Liver (tissue), 3 donors: ENCODE results near the gene TEX36.
"Not testable (repeated sequence)": the region's sequence is repeated elsewhere in the genome, so short reads cannot be mapped to it uniquely, and the experiment has no call there.

Source experiments
- GABPA ChIP-seq, 2 donors: IDR thresholded peaks in 1 of 2; conservative IDR thresholded peaks in 1 of 2; 2 replicates each; pipeline ENCODE4 v1.6.1; 2016; ENCODE audit warnings: antibody characterized with exemption in 2 of 2, mild to moderate bottlenecking in 1 of 2, moderate library complexity in 1 of 2
- JUND ChIP-seq, 2 donors: IDR thresholded peaks; 2 replicates each; pipeline ENCODE4 v1.6.1; 2016; ENCODE audit warnings: antibody characterized with exemption in 2 of 2
- RAD21 ChIP-seq, 2 donors: IDR thresholded peaks; 2 replicates each; pipeline ENCODE4 v1.6.1; 2016; ENCODE audit warnings: antibody characterized with exemption in 2 of 2, mild to moderate bottlenecking in 2 of 2
- TAF1 ChIP-seq: conservative IDR thresholded peaks from 2 replicates; pipeline ENCODE4 v1.6.1; 2016; ENCODE audit warnings: antibody characterized with exemption, mild to moderate bottlenecking
- TF ChIP-seq, protein P1 (sequence below): fragments of 150-350 bp; IDR thresholded peaks from 2 replicates; pipeline ENCODE4 v1.5.1; 2017; ENCODE audit warnings: improper control_type of control experiment, low read depth, low read length; ENCODE audit not compliant: missing input control
- donor health status: healthy.
- donor health status: healthy.

DNA sequence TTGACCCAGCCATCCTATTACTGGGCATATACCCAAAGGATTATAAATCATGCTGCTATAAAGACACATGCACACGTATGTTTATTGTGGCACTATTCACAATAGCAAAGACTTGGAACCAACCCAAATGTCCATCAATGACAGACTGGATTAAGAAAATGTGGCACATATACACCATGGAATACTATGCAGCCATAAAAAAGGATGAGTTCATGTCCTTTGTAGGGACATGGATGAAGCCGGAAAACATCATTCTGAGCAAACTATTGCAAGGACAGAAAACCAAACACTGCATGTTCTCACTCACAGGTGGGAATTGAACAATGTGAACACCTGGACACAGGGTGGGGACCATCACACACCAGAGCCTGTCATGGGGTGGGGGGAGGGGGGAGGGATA lies 29.9 kb downstream of the TEX36 start:
- TF ChIP-seq GABPA (IDR thresholded peaks at IDR 0.05 in 1 of 2, conservative IDR thresholded peaks at IDR 0.05 in 1 of 2); TAF1; JUND (IDR thresholded peaks at IDR 0.05); RAD21 (IDR thresholded peaks at IDR 0.05): not testable (repeated sequence)
- TF ChIP-seq, protein P1, sequence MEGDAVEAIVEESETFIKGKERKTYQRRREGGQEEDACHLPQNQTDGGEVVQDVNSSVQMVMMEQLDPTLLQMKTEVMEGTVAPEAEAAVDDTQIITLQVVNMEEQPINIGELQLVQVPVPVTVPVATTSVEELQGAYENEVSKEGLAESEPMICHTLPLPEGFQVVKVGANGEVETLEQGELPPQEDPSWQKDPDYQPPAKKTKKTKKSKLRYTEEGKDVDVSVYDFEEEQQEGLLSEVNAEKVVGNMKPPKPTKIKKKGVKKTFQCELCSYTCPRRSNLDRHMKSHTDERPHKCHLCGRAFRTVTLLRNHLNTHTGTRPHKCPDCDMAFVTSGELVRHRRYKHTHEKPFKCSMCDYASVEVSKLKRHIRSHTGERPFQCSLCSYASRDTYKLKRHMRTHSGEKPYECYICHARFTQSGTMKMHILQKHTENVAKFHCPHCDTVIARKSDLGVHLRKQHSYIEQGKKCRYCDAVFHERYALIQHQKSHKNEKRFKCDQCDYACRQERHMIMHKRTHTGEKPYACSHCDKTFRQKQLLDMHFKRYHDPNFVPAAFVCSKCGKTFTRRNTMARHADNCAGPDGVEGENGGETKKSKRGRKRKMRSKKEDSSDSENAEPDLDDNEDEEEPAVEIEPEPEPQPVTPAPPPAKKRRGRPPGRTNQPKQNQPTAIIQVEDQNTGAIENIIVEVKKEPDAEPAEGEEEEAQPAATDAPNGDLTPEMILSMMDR = not testable (repeated sequence)
